BJ (cell line): ENCODE data around the gene QSOX1. TPM values are rescaled to one million over a fixed set of nuclear protein-coding genes. Genes with fewer than 3 reads are reported as not detected.

Experiments used
- CTCF ChIA-PET: fragments of 350-600 bp; formaldehyde crosslinking; extraction: SDS; loops from one replicate; lab custom pipeline; 2021; ENCODE audit warnings: antibody characterized with exemption, inconsistent platforms; lab: Yijun Ruan, JAX
- POLR2A ChIA-PET: fragments of 300-600 bp; sonication (Branson Sonifier 250); formaldehyde crosslinking; extraction: SDS; loops from one replicate; lab custom pipeline; 2021; ENCODE audit warnings: antibody characterized with exemption; lab: Charles Lee
- DNase-seq: peaks from one replicate; pipeline ENCODE4 v3.0.0-alpha.2; 2011; ENCODE audit warnings: low read depth
- H3K27me3 ChIP-seq: 2 replicates; pipeline ENCODE4 v1.6.0; 2011; ENCODE audit warnings: low read length; ENCODE audit not compliant: control insufficient read depth, insufficient read depth
- H3K36me3 ChIP-seq: 2 replicates; pipeline ENCODE4 v1.5.1; 2011; ENCODE audit warnings: low read length; ENCODE audit not compliant: control insufficient read depth, insufficient read depth
- H3K4me3 ChIP-seq: 2 replicates; pipeline ENCODE4 v1.5.1; 2011; ENCODE audit warnings: low read depth, mild to moderate bottlenecking, control low read depth, low read length
- CTCF ChIP-seq: IDR thresholded peaks from 2 replicates; pipeline ENCODE4 v1.5.1; 2011; ENCODE audit warnings: low read depth, mild to moderate bottlenecking, control low read depth, inconsistent platforms, low read length, moderate library complexity; ENCODE audit not compliant: insufficient read depth
- polyA plus RNA-seq: library from polyadenylated mRNA; depleted of rRNA; stranded (reverse); fragments of >200 nt; gene quantifications from 2 replicates; pipeline ENCODE4 v1.2.3, GENCODE V29; 2011

The QSOX1 gene
- polyA plus RNA-seq, 1 experiment = 503 TPM

GRCh38 chr1:180204231-180204630 is 49.6 kb downstream of the QSOX1 start:
- H3K36me3 ChIP-seq = no peaks in the 10 kb centered on the region
- ChIA-PET CTCF (interaction anchor here (0.6 kb wide), 1 partner anchor 389 kb away, joined by 4 read pairs; no protein-coding TSS in a partner anchor), POLR2A (no interaction called here)
- DNase-seq = no peak
- no peak overlapping the region for H3K4me3 ChIP-seq
- TF ChIP-seq CTCF = no peak
- H3K27me3 ChIP-seq = no peaks in the 10 kb centered on the region

- no peaks in the 10 kb centered on the region for H3K36me3 ChIP-seq
- POLR2A ChIA-PET = no interaction called here
- H3K27me3 ChIP-seq = no peaks in the 10 kb centered on the region
- no peak for TF ChIP-seq CTCF
- CTCF ChIA-PET = interaction anchor here (0.6 to 1.3 kb wide), 6 partner anchors 9 to 46 kb away, joined by 3 to 4 read pairs (median 3); no protein-coding TSS in a partner anchor
- no peak overlapping the region for H3K4me3 ChIP-seq
- no peak for DNase-seq
Measured at GRCh38 chr1:180206581-180206980, 51.9 kb downstream of the QSOX1 start.

GRCh38 chr1:180208264-180208663 is 53.6 kb downstream of the QSOX1 start:
- ChIA-PET CTCF (no interaction called here), POLR2A (no interaction called here)
- no peak for TF ChIP-seq CTCF

GRCh38 chr1:180210008-180210620 is 55.4 kb downstream of the QSOX1 start:
- CTCF ChIA-PET = interaction anchor here (0.9 kb wide), 1 partner anchor 256 kb away, joined by 3 read pairs; no protein-coding TSS in a partner anchor
- POLR2A ChIA-PET = no interaction called here

More at GRCh38 chr1:180208264-180208663, 53.6 kb downstream of the QSOX1 start:
- H3K4me3 ChIP-seq = no peak overlapping the region
- no peaks in the 10 kb centered on the region for H3K27me3 ChIP-seq
- H3K36me3 ChIP-seq = no peaks in the 10 kb centered on the region
- DNase-seq = no peak

More at GRCh38 chr1:180210008-180210620, 55.4 kb downstream of the QSOX1 start:
- DNase-seq = no peak
- no peak overlapping the region for H3K4me3 ChIP-seq
- H3K36me3 ChIP-seq = no peaks in the 10 kb centered on the region
- no peak for TF ChIP-seq CTCF
- H3K27me3 ChIP-seq = no peaks in the 10 kb centered on the region
